Measurements from ENCODE around the gene ALB. TPM values are rescaled to one million over a fixed set of nuclear protein-coding genes. Genes with fewer than 3 reads are reported as not detected.

Gene ALB
- total RNA-seq, 1 donor from 2014 or later: 0.64 TPM

- no peak for DNase-seq (ENCODE audit: low spot score)
- TF ChIP-seq CTCF (IDR thresholded peaks at IDR 0.05; ENCODE audit: unreplicated experiment): peak; percentile 87
- Mint-ChIP-seq H3K27ac (ENCODE audit: unreplicated experiment) (no peak overlapping the region), H3K36me3 (ENCODE audit: low read depth, unreplicated experiment) (no peaks in the 10 kb centered on the region), H3K4me3 (ENCODE audit: unreplicated experiment) (no peak overlapping the region), H3K4me1 (ENCODE audit: unreplicated experiment) (peaks cover 8% of the 10 kb centered on the region), H3K27me3 (ENCODE audit: unreplicated experiment) (no peaks in the 10 kb centered on the region), H3K9me3 (ENCODE audit: unreplicated experiment) (no peaks in the 10 kb centered on the region)
Observed at GRCh38 chr4:73434311-73434710, 30.2 kb downstream of the ALB start.

GRCh38 chr4:73435984-73436383 is 31.9 kb downstream of the ALB start, which contains the start of gene AFP:
AFP (plus strand) TSS chr4:73436221; CDS start chr4:73436263, 42 bp downstream.
- no peak for TF ChIP-seq CTCF (IDR thresholded peaks at IDR 0.05; ENCODE audit: unreplicated experiment)
- H3K27ac Mint-ChIP-seq (ENCODE audit: unreplicated experiment): no peak within 1 kb of the TSS
- no peaks in the 10 kb centered on the region for H3K27me3 Mint-ChIP-seq (ENCODE audit: unreplicated experiment)
- H3K4me1 Mint-ChIP-seq (ENCODE audit: unreplicated experiment): peaks cover 8% of the 10 kb centered on the region
- no peaks in the 10 kb centered on the region for H3K9me3 Mint-ChIP-seq (ENCODE audit: unreplicated experiment)
- H3K4me3 Mint-ChIP-seq (ENCODE audit: unreplicated experiment): no peak within 1 kb of the TSS
- H3K36me3 Mint-ChIP-seq (ENCODE audit: low read depth, unreplicated experiment): no peaks in the 10 kb centered on the region
- no peak for DNase-seq (ENCODE audit: low spot score)

- no peaks in the 10 kb centered on the region for H3K36me3 Mint-ChIP-seq (ENCODE audit: low read depth, unreplicated experiment)
- peaks cover 10% of the 10 kb centered on the region for H3K4me1 Mint-ChIP-seq (ENCODE audit: unreplicated experiment)
- H3K27ac Mint-ChIP-seq (ENCODE audit: unreplicated experiment): no peak overlapping the region
- DNase-seq (ENCODE audit: low spot score): no peak
- H3K9me3 Mint-ChIP-seq (ENCODE audit: unreplicated experiment): no peaks in the 10 kb centered on the region
- no peak for TF ChIP-seq CTCF (IDR thresholded peaks at IDR 0.05; ENCODE audit: unreplicated experiment)
- no peaks in the 10 kb centered on the region for H3K27me3 Mint-ChIP-seq (ENCODE audit: unreplicated experiment)
- no peak overlapping the region for H3K4me3 Mint-ChIP-seq (ENCODE audit: unreplicated experiment)
Observed at GRCh38 chr4:73436674-73437557, 32.8 kb downstream of the ALB start.

- H3K4me1 Mint-ChIP-seq (ENCODE audit: unreplicated experiment): peaks cover 10% of the 10 kb centered on the region
- H3K27me3 Mint-ChIP-seq (ENCODE audit: unreplicated experiment): no peaks in the 10 kb centered on the region
- TF ChIP-seq CTCF (IDR thresholded peaks at IDR 0.05; ENCODE audit: unreplicated experiment): no peak
- no peak overlapping the region for H3K4me3 Mint-ChIP-seq (ENCODE audit: unreplicated experiment)
- no peaks in the 10 kb centered on the region for H3K36me3 Mint-ChIP-seq (ENCODE audit: low read depth, unreplicated experiment)
- H3K27ac Mint-ChIP-seq (ENCODE audit: unreplicated experiment): no peak overlapping the region
- H3K9me3 Mint-ChIP-seq (ENCODE audit: unreplicated experiment): no peaks in the 10 kb centered on the region
- no peak for DNase-seq (ENCODE audit: low spot score)
Observed at GRCh38 chr4:73437558-73437956, 33.5 kb downstream of the ALB start.

- TF ChIP-seq CTCF (IDR thresholded peaks at IDR 0.05; ENCODE audit: unreplicated experiment): no peak
- H3K4me3 Mint-ChIP-seq (ENCODE audit: unreplicated experiment): no peak overlapping the region
- no peak for DNase-seq (ENCODE audit: low spot score)
- H3K36me3 Mint-ChIP-seq (ENCODE audit: low read depth, unreplicated experiment): no peaks in the 10 kb centered on the region
- no peak overlapping the region for H3K27ac Mint-ChIP-seq (ENCODE audit: unreplicated experiment)
- no peaks in the 10 kb centered on the region for H3K27me3 Mint-ChIP-seq (ENCODE audit: unreplicated experiment)
- no peaks in the 10 kb centered on the region for H3K9me3 Mint-ChIP-seq (ENCODE audit: unreplicated experiment)
- H3K4me1 Mint-ChIP-seq (ENCODE audit: unreplicated experiment): peaks cover 8% of the 10 kb centered on the region
Observed at GRCh38 chr4:73438048-73438447, 34.0 kb downstream of the ALB start.
